HL-60 (cell line): Measurements from ENCODE around the gene ASB12.

Experiments used
- CTCF ChIP-seq: IDR thresholded peaks from one replicate; pipeline ENCODE4 v1.5.1; 2011; ENCODE audit warnings: low read length, control low read depth, inconsistent platforms; ENCODE audit not compliant: insufficient read depth
- REST ChIP-seq: IDR thresholded peaks from 2 replicates; pipeline ENCODE4 v1.6.1; 2012; ENCODE audit warnings: low read depth; ENCODE audit not compliant: insufficient replicate concordance
- SPI1 ChIP-seq: IDR thresholded peaks from 2 replicates; pipeline ENCODE4 v1.6.1; 2012; ENCODE audit warnings: low read depth, mild to moderate bottlenecking, borderline replicate concordance

GRCh38 chrX:64205441-64205734 lies 25.0 kb downstream of the ASB12 start, which contains the start of gene AMER1:
- no peak for TF ChIP-seq CTCF
- no peak for TF ChIP-seq SPI1
- TF ChIP-seq REST = no peak
